Mononuclear cell (primary cell): ENCODE data around the gene HERC4. TPM values are rescaled to one million over a fixed set of nuclear protein-coding genes. Genes with fewer than 3 reads are reported as not detected.
"Not testable (repeated sequence)": the region's sequence is repeated elsewhere in the genome, so short reads cannot be mapped to it uniquely, and the experiment has no call there.

Experiments used
- H3K27me3 ChIP-seq: 2 replicates; pipeline ENCODE4 v1.6.0; 2011; ENCODE audit warnings: low read length, control low read depth; ENCODE audit not compliant: insufficient read depth
- H3K4me1 ChIP-seq: 2 replicates; pipeline ENCODE4 v1.5.1; 2011; ENCODE audit warnings: mild to moderate bottlenecking, low read length, control low read depth; ENCODE audit not compliant: insufficient read depth
- H3K4me3 ChIP-seq: 2 replicates; pipeline ENCODE4 v1.5.1; 2011; ENCODE audit warnings: mild to moderate bottlenecking, low read length, moderate library complexity
- H3K9me3 ChIP-seq: 2 replicates; pipeline ENCODE4 v1.5.1; 2011; ENCODE audit warnings: low read depth, mild to moderate bottlenecking, control low read depth, low read length
- total RNA-seq: library from RNA; depleted of rRNA; stranded (reverse); fragments of >200 nt; gene quantifications from one replicate; pipeline ENCODE4 v1.2.3, GENCODE V29; 2012

The HERC4 gene
- total RNA-seq, 1 donor = 42.2 TPM

- H3K4me1 ChIP-seq = no peaks in the 10 kb centered on the region
Measured at GRCh38 chr10:67924136-67924535, 150.9 kb downstream of the HERC4 start.

GRCh38 chr10:67923551-67923950, 151.5 kb downstream of the HERC4 start:
- Histone ChIP-seq H3K4me1 (no peaks in the 10 kb centered on the region), H3K27me3 (no peaks in the 10 kb centered on the region), H3K4me3 (no peak overlapping the region), H3K9me3 (no peaks in the 10 kb centered on the region)

More at GRCh38 chr10:67924136-67924535, 150.9 kb downstream of the HERC4 start:
- H3K9me3 ChIP-seq = no peaks in the 10 kb centered on the region
- no peaks in the 10 kb centered on the region for H3K27me3 ChIP-seq
- H3K4me3 ChIP-seq = no peak overlapping the region

- H3K4me3 ChIP-seq = no peak overlapping the region
- H3K27me3 ChIP-seq = no peaks in the 10 kb centered on the region
- H3K9me3 ChIP-seq = no peaks in the 10 kb centered on the region
- no peaks in the 10 kb centered on the region for H3K4me1 ChIP-seq
Measured at GRCh38 chr10:67921065-67921464, 154.0 kb downstream of the HERC4 start.

- Histone ChIP-seq H3K9me3 (no peaks in the 10 kb centered on the region), H3K4me3 (no peak overlapping the region), H3K27me3 (no peaks in the 10 kb centered on the region), H3K4me1 (no peaks in the 10 kb centered on the region)
Measured at GRCh38 chr10:67917679-67918078, 157.4 kb downstream of the HERC4 start.

GRCh38 chr10:67917169-67917568, 157.9 kb downstream of the HERC4 start:
- Histone ChIP-seq H3K27me3 (no peaks in the 10 kb centered on the region), H3K4me1 (no peaks in the 10 kb centered on the region), H3K4me3 (no peak overlapping the region), H3K9me3 (no peaks in the 10 kb centered on the region)

GRCh38 chr10:67914777-67915340, 160.2 kb downstream of the HERC4 start:
- no peaks in the 10 kb centered on the region for H3K9me3 ChIP-seq
- H3K4me1 ChIP-seq = no peaks in the 10 kb centered on the region
- H3K27me3 ChIP-seq = no peaks in the 10 kb centered on the region
- H3K4me3 ChIP-seq = no peak overlapping the region

GRCh38 chr10:67912331-67912946, 162.6 kb downstream of the HERC4 start:
- no peaks in the 10 kb centered on the region for H3K27me3 ChIP-seq

GRCh38 chr10:67903581-67903980, 171.5 kb downstream of the HERC4 start:
- Histone ChIP-seq H3K4me3 (no peak overlapping the region), H3K4me1 (no peaks in the 10 kb centered on the region), H3K27me3 (no peaks in the 10 kb centered on the region), H3K9me3 (no peaks in the 10 kb centered on the region)

More at GRCh38 chr10:67912331-67912946, 162.6 kb downstream of the HERC4 start:
- Histone ChIP-seq H3K9me3 (no peaks in the 10 kb centered on the region), H3K4me3 (no peak overlapping the region), H3K4me1 (no peaks in the 10 kb centered on the region)

- Histone ChIP-seq H3K4me1 (no peaks in the 10 kb centered on the region), H3K9me3 (no peaks in the 10 kb centered on the region), H3K27me3 (no peaks in the 10 kb centered on the region), H3K4me3 (no peak overlapping the region)
Measured at GRCh38 chr10:67893637-67894036, 181.4 kb downstream of the HERC4 start.

- no peaks in the 10 kb centered on the region for H3K9me3 ChIP-seq
- H3K4me1 ChIP-seq = peaks cover 33% of the 10 kb centered on the region
- H3K27me3 ChIP-seq = no peaks in the 10 kb centered on the region
- H3K4me3 ChIP-seq = peak overlapping the region; percentile 89
Measured at GRCh38 chr10:67884842-67885670, 190.0 kb downstream of the HERC4 start.

- H3K4me1 ChIP-seq = peaks cover 33% of the 10 kb centered on the region
- H3K27me3 ChIP-seq = no peaks in the 10 kb centered on the region
- no peaks in the 10 kb centered on the region for H3K9me3 ChIP-seq
- H3K4me3 ChIP-seq = peak within 1 kb of the TSS; percentile 89
Measured at GRCh38 chr10:67884313-67884841, 190.7 kb downstream of the HERC4 start, which contains the start of gene SIRT1. Gene SIRT1, plus strand, starts transcription at chr10:67884656. Its CDS starts 66 bp downstream, at chr10:67884722.

- Histone ChIP-seq H3K9me3 (no peaks in the 10 kb centered on the region), H3K27me3 (no peaks in the 10 kb centered on the region), H3K4me1 (peaks cover 33% of the 10 kb centered on the region), H3K4me3 (peak overlapping the region; percentile 89)
Measured at GRCh38 chr10:67883710-67884312, 191.3 kb downstream of the HERC4 start.

- no peak overlapping the region for H3K4me3 ChIP-seq
Measured at GRCh38 chr10:67878133-67878532, 196.9 kb downstream of the HERC4 start.

GRCh38 chr10:67877421-67877820, 197.7 kb downstream of the HERC4 start:
- H3K4me1 ChIP-seq, H3K4me3 ChIP-seq, H3K27me3 ChIP-seq, H3K9me3 ChIP-seq: not testable (repeated sequence)

More at GRCh38 chr10:67878133-67878532, 196.9 kb downstream of the HERC4 start:
- Histone ChIP-seq H3K9me3 (no peaks in the 10 kb centered on the region), H3K27me3 (no peaks in the 10 kb centered on the region), H3K4me1 (no peaks in the 10 kb centered on the region)
